ENCODE data around the gene ELF5. TPM values are rescaled to one million over a fixed set of nuclear protein-coding genes. Genes with fewer than 3 reads are reported as not detected.

Gene ELF5
- total RNA-seq, 4 donors from 2014 or later, result 1.1 TPM; not detected in 3

GRCh38 chr11:34501949-34502348 is 11.6 kb downstream of the ELF5 start:
- no peak overlapping the region for H3K4me3 ChIP-seq
- TF ChIP-seq POLR2A (IDR thresholded peaks at IDR 0.05), result no peak
- TF ChIP-seq, protein P1, sequence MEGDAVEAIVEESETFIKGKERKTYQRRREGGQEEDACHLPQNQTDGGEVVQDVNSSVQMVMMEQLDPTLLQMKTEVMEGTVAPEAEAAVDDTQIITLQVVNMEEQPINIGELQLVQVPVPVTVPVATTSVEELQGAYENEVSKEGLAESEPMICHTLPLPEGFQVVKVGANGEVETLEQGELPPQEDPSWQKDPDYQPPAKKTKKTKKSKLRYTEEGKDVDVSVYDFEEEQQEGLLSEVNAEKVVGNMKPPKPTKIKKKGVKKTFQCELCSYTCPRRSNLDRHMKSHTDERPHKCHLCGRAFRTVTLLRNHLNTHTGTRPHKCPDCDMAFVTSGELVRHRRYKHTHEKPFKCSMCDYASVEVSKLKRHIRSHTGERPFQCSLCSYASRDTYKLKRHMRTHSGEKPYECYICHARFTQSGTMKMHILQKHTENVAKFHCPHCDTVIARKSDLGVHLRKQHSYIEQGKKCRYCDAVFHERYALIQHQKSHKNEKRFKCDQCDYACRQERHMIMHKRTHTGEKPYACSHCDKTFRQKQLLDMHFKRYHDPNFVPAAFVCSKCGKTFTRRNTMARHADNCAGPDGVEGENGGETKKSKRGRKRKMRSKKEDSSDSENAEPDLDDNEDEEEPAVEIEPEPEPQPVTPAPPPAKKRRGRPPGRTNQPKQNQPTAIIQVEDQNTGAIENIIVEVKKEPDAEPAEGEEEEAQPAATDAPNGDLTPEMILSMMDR (IDR thresholded peaks at IDR 0.05), result no peak
- TF ChIP-seq EP300 (IDR thresholded peaks at IDR 0.05), result no peak
- TF ChIP-seq POLR2AphosphoS5 (IDR thresholded peaks at IDR 0.05), result no peak
- no peak for ATAC-seq
- H3K27ac ChIP-seq, result no peak overlapping the region
- peaks cover 0 to 5% (median 0%) of the 10 kb centered on the region in 3 donors for H3K4me1 ChIP-seq
- no peaks in the 10 kb centered on the region for H3K9me3 ChIP-seq
- WGBS, 2 donors (ENCODE audit: low coverage in 1 of 2), result 30% methylated on average over 2 of the region's 2 CpGs; no CpG with 5 or more reads in 1 of the 2 donors
- peaks cover 7% of the 10 kb centered on the region for H3K27me3 ChIP-seq
- H3K36me3 ChIP-seq, result no peaks in the 10 kb centered on the region

DNA sequence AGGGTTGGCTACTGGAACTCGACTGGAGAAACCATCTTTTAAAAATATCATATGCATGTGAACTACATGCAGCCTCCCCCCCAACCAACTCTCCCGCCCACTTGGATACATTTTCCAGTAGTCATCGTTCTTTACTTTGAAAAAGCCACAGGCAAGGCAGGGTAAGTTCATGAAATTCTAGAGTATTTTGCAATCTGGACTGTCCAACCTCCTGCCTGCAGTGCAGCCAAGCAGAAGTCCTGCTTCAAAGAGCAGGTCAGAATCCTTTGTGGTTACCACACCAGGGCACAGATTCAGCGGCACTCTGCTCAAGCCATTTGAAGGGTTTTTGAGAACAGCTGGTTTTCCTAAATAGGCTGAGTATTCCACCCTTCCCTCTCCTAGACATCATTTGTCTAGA is 12.1 kb downstream of the ELF5 start:
- 48% methylated on average over 4 of the region's 4 CpGs; no CpG with 5 or more reads in 1 of the 2 donors for WGBS, 2 donors (ENCODE audit: low coverage in 1 of 2)

DNA sequence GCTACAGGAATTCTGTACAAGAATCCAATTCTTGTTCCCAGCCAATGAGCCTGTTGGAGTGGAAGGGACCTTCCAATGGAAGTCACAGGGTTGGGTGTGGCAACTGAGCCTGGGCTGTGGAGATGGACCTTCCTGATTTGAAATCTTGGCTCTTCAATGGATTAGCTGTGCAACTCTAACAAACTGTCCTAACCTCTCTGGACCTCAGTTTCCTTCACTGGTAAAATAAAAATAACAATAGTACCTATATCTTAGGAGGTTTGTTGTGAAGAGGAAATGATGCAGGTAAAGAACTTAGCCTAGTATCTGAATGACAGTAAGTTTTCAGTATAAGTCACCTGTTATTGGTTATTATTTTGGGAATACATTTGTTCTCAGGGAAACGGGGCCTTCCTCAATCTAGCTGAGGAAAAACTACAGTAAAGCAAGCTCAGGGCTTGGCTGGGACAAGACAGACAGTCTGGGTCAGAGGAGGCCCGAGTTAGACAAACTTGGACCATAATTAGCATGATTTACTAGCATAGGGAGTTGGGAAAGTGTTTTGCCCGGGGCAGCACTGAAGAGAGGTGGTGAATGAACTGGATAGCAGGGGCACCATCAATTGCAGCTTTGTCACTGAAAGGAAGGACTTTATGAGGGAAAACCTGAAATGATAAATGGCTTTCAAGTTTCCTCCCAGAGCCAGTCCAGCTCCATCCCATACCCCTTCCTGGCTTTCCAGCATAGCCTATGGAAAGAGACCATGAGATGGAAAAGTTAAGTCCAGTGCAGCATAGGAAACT is 13.7 kb downstream of the ELF5 start:
- Histone ChIP-seq H3K27ac (no peak overlapping the region), H3K4me3 (no peak overlapping the region), H3K9me3 (no peaks in the 10 kb centered on the region), H3K27me3 (peaks cover 20% of the 10 kb centered on the region), H3K36me3 (no peaks in the 10 kb centered on the region), H3K4me1 (peaks cover 0 to 5% (median 0%) of the 10 kb centered on the region in 3 donors)
- ATAC-seq, result no peak
- WGBS, 2 donors (ENCODE audit: low coverage in 1 of 2), result 79 to 86% methylated on average over 1 to 3 of the region's 3 CpGs
- TF ChIP-seq EP300 (IDR thresholded peaks at IDR 0.05), result no peak
- TF ChIP-seq, protein P1 (IDR thresholded peaks at IDR 0.05), result no peak

More for the DNA sequence above, 12.1 kb downstream of the ELF5 start:
- H3K27ac ChIP-seq, result no peak overlapping the region
- H3K9me3 ChIP-seq, result no peaks in the 10 kb centered on the region
- peaks cover 0 to 5% (median 0%) of the 10 kb centered on the region in 3 donors for H3K4me1 ChIP-seq
- no peaks in the 10 kb centered on the region for H3K36me3 ChIP-seq
- H3K4me3 ChIP-seq, result no peak overlapping the region
- TF ChIP-seq POLR2AphosphoS5 (IDR thresholded peaks at IDR 0.05) (peak; percentile 8), EP300 (IDR thresholded peaks at IDR 0.05) (no peak)
- TF ChIP-seq, protein P1 (IDR thresholded peaks at IDR 0.05), result no peak
- ATAC-seq, result peak; percentile 70
- peaks cover 7% of the 10 kb centered on the region for H3K27me3 ChIP-seq

- no peak for ATAC-seq
- 36 to 76% methylated on average over 3 to 6 of the region's 26 CpGs for WGBS, 2 donors (ENCODE audit: low coverage in 1 of 2)
Observed at GRCh38 chr11:34495724-34496377, 17.7 kb downstream of the ELF5 start.

More at GRCh38 chr11:34495724-34496377, 17.7 kb downstream of the ELF5 start:
- H3K27me3 ChIP-seq, result peaks cover 20% of the 10 kb centered on the region
- no peaks in the 10 kb centered on the region for H3K9me3 ChIP-seq
- no peak overlapping the region for H3K4me3 ChIP-seq
- H3K27ac ChIP-seq, result no peak overlapping the region
- no peaks in the 10 kb centered on the region for H3K4me1 ChIP-seq
- TF ChIP-seq, protein P1 (IDR thresholded peaks at IDR 0.05), result no peak
- TF ChIP-seq POLR2A (IDR thresholded peaks at IDR 0.05), result no peak
- no peak for TF ChIP-seq EP300 (IDR thresholded peaks at IDR 0.05)
- no peak for TF ChIP-seq POLR2AphosphoS5 (IDR thresholded peaks at IDR 0.05)
- no peaks in the 10 kb centered on the region for H3K36me3 ChIP-seq
